Sigmoid colon (tissue), 7 donors: ENCODE results near the gene TMTC1. TPM values are rescaled to one million over a fixed set of nuclear protein-coding genes. Genes with fewer than 3 reads are reported as not detected.

ENCODE experiments used
- DNase-seq: peaks from one replicate; pipeline ENCODE4 v3.0.0-alpha.2; 2019
- H3K27ac ChIP-seq, 4 donors: fragments of 200-600 bp; sonication (generic); one replicate each; pipeline ENCODE4 v1.5.1; 2016 to 2019; ENCODE audit warnings: mild to moderate bottlenecking in 1 of 4
- H3K27me3 ChIP-seq, 3 donors: fragments of 200-600 bp; sonication (generic); one replicate each; pipeline ENCODE4 v1.5.1; 2019; ENCODE audit warnings: mild to moderate bottlenecking in 1 of 3
- H3K36me3 ChIP-seq, 4 donors: fragments of 200-600 bp; sonication (generic); one replicate each; pipeline ENCODE4 v1.5.1; 2016 to 2019
- H3K4me1 ChIP-seq, 4 donors: fragments of 200-600 bp; sonication (generic); one replicate each; pipeline ENCODE4 v1.5.1; 2017 to 2019
- H3K4me3 ChIP-seq, 4 donors: fragments of 200-600 bp; sonication (generic); one replicate each; pipeline ENCODE4 v1.5.1; 2017 to 2019; ENCODE audit warnings: mild to moderate bottlenecking in 2 of 4, moderate library complexity in 1 of 4
- H3K9me3 ChIP-seq, 4 donors: fragments of 200-600 bp in 3 of 4; sonication (generic) in 3 of 4; one replicate each; pipeline versions ENCODE4 v1.5.1 to v1.6.1; 2013 to 2019
- CTCF ChIP-seq, 4 experiments: fragments of 450-650 bp in 3 of 4; fragments of 200-600 bp in 1 of 4; IDR thresholded peaks; one replicate each; pipeline ENCODE4 v1.5.1; 2016 to 2019; ENCODE audit warnings: antibody characterized with exemption in 4 of 4, mild to moderate bottlenecking in 3 of 4, moderate library complexity in 2 of 4
- EP300 ChIP-seq, 4 donors: sonication (generic); formaldehyde crosslinking; IDR thresholded peaks; one replicate each; pipeline ENCODE4 v1.6.1; 2017; ENCODE audit warnings: antibody characterized with exemption in 4 of 4
- POLR2A ChIP-seq, 2 donors: fragments of 450-650 bp; IDR thresholded peaks; one replicate each; pipeline ENCODE4 v1.6.1; 2016; ENCODE audit warnings: antibody characterized with exemption in 2 of 2, mild to moderate bottlenecking in 2 of 2, moderate library complexity in 2 of 2
- POLR2AphosphoS5 ChIP-seq, 4 donors: sonication (generic); formaldehyde crosslinking; IDR thresholded peaks; one replicate each; pipeline ENCODE4 v1.6.1; 2017; ENCODE audit warnings: antibody characterized with exemption in 4 of 4
- WGBS, 2 donors: extraction: QIAGEN DNeasy Blood & Tissue Kit; methylation state at CpG; one replicate each; pipeline ENCODE4 v1.1.7; 2013; 5-methylcytosine and 5-hydroxymethylcytosine counted together
- intact Hi-C: fragments of 100-400 bp; cut with DNase I; formaldehyde crosslinking; loops from one replicate; pipeline ENCODE4 v1.15.1; 2023
- polyA plus RNA-seq, 3 donors: library from polyadenylated mRNA; stranded (reverse); fragments of 200-250 nt; gene quantifications; one replicate each; pipeline ENCODE4 v1.2.3, GENCODE V29; 2013
- total RNA-seq, 4 donors: library from RNA; depleted of rRNA; stranded (reverse); fragments of >200 nt; gene quantifications; one replicate each; pipeline ENCODE4 v1.1.0, GENCODE V29; 2016
- donor health status: healthy with polysubstance abuse.
- donor health status: Bipolar disorder and iron deficiency.
- donor health status: healthy.

TMTC1 gene
- total and polyA plus RNA-seq, 7 donors: 0.46 to 77.5 (median 61.5) TPM

- no peak for DNase-seq
- Histone ChIP-seq H3K36me3 (peaks cover 0 to 12% (median 0%) of the 10 kb centered on the region in 4 donors), H3K27ac (no peak overlapping the region), H3K27me3 (no peaks in the 10 kb centered on the region), H3K4me3 (no peak overlapping the region), H3K4me1 (no peaks in the 10 kb centered on the region), H3K9me3 (no peaks in the 10 kb centered on the region)
- 74 to 82% methylated on average over 3 of the region's 3 CpGs for WGBS, 2 donors
- intact Hi-C loops: no loop called here
- TF ChIP-seq CTCF (IDR thresholded peaks at IDR 0.05) (no peak), POLR2A (IDR thresholded peaks at IDR 0.05) (no peak), POLR2AphosphoS5 (IDR thresholded peaks at IDR 0.05) (no peak), EP300 (IDR thresholded peaks at IDR 0.05) (no peak)
These were observed 278.6 kb downstream of the TMTC1 start for GRCh38 chr12:29505122-29505521.

GRCh38 chr12:29503283-29503682 is 280.5 kb downstream of the TMTC1 start:
- Histone ChIP-seq H3K27me3 (no peaks in the 10 kb centered on the region), H3K36me3 (peaks cover 0 to 6% (median 0%) of the 10 kb centered on the region in 4 donors), H3K4me3 (no peak overlapping the region), H3K4me1 (no peaks in the 10 kb centered on the region), H3K9me3 (no peaks in the 10 kb centered on the region), H3K27ac (no peak overlapping the region)
- TF ChIP-seq POLR2AphosphoS5 (IDR thresholded peaks at IDR 0.05) (no peak), POLR2A (IDR thresholded peaks at IDR 0.05) (no peak), EP300 (IDR thresholded peaks at IDR 0.05) (no peak), CTCF (IDR thresholded peaks at IDR 0.05) (no peak)
- no peak for DNase-seq
- intact Hi-C loops: no loop called here

GRCh38 chr12:29499235-29499634 is 284.5 kb downstream of the TMTC1 start:
- no peak for DNase-seq
- Histone ChIP-seq H3K4me3 (no peak overlapping the region), H3K4me1 (no peaks in the 10 kb centered on the region), H3K27me3 (no peaks in the 10 kb centered on the region), H3K36me3 (peaks cover 0 to 2% (median 0%) of the 10 kb centered on the region in 4 donors), H3K9me3 (no peaks in the 10 kb centered on the region), H3K27ac (no peak overlapping the region)
- TF ChIP-seq EP300 (IDR thresholded peaks at IDR 0.05) (no peak), CTCF (IDR thresholded peaks at IDR 0.05) (no peak)
- intact Hi-C loops: no loop called here
- 85 to 86% methylated on average over 3 of the region's 3 CpGs for WGBS, 2 donors

- Histone ChIP-seq H3K36me3 (no peaks in the 10 kb centered on the region), H3K9me3 (no peaks in the 10 kb centered on the region), H3K4me1 (no peaks in the 10 kb centered on the region), H3K27me3 (no peaks in the 10 kb centered on the region), H3K27ac (no peak within 1 kb of the TSS), H3K4me3 (no peak within 1 kb of the TSS)
- no peak for DNase-seq
- intact Hi-C loops: no loop called here
- WGBS, 2 donors: 89 to 92% methylated on average over 18 of the region's 18 CpGs
- peak in 1 of 4 donors; percentile 11 for TF ChIP-seq POLR2AphosphoS5 (IDR thresholded peaks at IDR 0.05)
- no peak for TF ChIP-seq POLR2A (IDR thresholded peaks at IDR 0.05)
These were observed 286.2 kb downstream of the TMTC1 start, which contains the start of gene OVCH1 for GRCh38 chr12:29497588-29497987. Gene OVCH1, minus strand, starts transcription at chr12:29497686. Its CDS starts 0 bp downstream, at chr12:29497686.

- intact Hi-C loops: no loop called here
- DNase-seq: no peak
These were observed 290.9 kb downstream of the TMTC1 start for GRCh38 chr12:29492891-29493290.

More at GRCh38 chr12:29492891-29493290, 290.9 kb downstream of the TMTC1 start:
- no peak overlapping the region for H3K4me3 ChIP-seq
- TF ChIP-seq EP300 (IDR thresholded peaks at IDR 0.05): no peak
- TF ChIP-seq POLR2A (IDR thresholded peaks at IDR 0.05): no peak
- TF ChIP-seq POLR2AphosphoS5 (IDR thresholded peaks at IDR 0.05): no peak
- TF ChIP-seq CTCF (IDR thresholded peaks at IDR 0.05): no peak
- no peaks in the 10 kb centered on the region for H3K36me3 ChIP-seq
- H3K9me3 ChIP-seq: no peaks in the 10 kb centered on the region
- no peak overlapping the region for H3K27ac ChIP-seq
- H3K27me3 ChIP-seq: no peaks in the 10 kb centered on the region
- WGBS, 2 donors: 83 to 88% methylated on average over 6 of the region's 6 CpGs
- no peaks in the 10 kb centered on the region for H3K4me1 ChIP-seq
